ENCODE data around the gene HGF. TPM values are rescaled to one million over a fixed set of nuclear protein-coding genes. Genes with fewer than 3 reads are reported as not detected.

HGF gene
- total and polyA plus RNA-seq, 10 of the 15 experiments (the other 5 are each of a cell fraction or from before 2014, with no cell fraction given): 0.10 to 1.7 (median 0.99) TPM

- ChIA-PET CTCF (no interaction called here), SMC1A (ENCODE audit: uncharacterized antibody, unreplicated experiment) (interaction anchor here (1.2 kb wide), 1 partner anchor 11 kb away, joined by 3 read pairs; no protein-coding TSS in a partner anchor), POLR2A (no interaction called here), RAD21 (ENCODE audit: unreplicated experiment) (no interaction called here)
- WGBS (ENCODE audit: insufficient coverage, insufficient replicate concordance, low lambda C conversion rate, missing lambda C conversion rate): 8% methylated on average over 1 of the region's 1 CpG
- Histone ChIP-seq H3K9ac (ENCODE audit: control insufficient read depth, insufficient read depth, low read length) (no peak overlapping the region), H3K27me3 (replicated peaks in 1 of 2; ENCODE audit: control insufficient read depth in 2 of 2, insufficient read depth in 2 of 2, low read length in 1 of 2) (no peaks in the 10 kb centered on the region), H4K20me1 (ENCODE audit: control insufficient read depth, insufficient read depth) (no peaks in the 10 kb centered on the region), H3K9me3 (replicated peaks; ENCODE audit: control insufficient read depth, insufficient read depth, low read length) (peaks cover 3% of the 10 kb centered on the region; the same call in 2 of the 3 replicates), H3K79me2 (ENCODE audit: control insufficient read depth, insufficient read depth, low read length) (no peaks in the 10 kb centered on the region), H2AFZ (ENCODE audit: control insufficient read depth, low read depth, low read length) (no peak overlapping the region), H3K27ac (ENCODE audit: control insufficient read depth, insufficient read depth) (no peak overlapping the region), H3K36me3 (ENCODE audit: control insufficient read depth in 2 of 2, insufficient read depth in 2 of 2, low read length in 1 of 2) (no peaks in the 10 kb centered on the region), H3K4me1 (ENCODE audit: control insufficient read depth, insufficient read depth, low read length) (no peaks in the 10 kb centered on the region), H3K4me2 (ENCODE audit: control insufficient read depth, insufficient read depth) (no peak overlapping the region), H3K4me3 (no peak overlapping the region)
- ATAC-seq: no peak
- BruUV-seq (replicated peaks): no TSS peak
- in situ Hi-C loops (cut with MboI): no loop called here
- no peak for TF ChIP-seq ZSCAN29 (IDR thresholded peaks at IDR 0.05)
- no peak for TF ChIP-seq GATAD2B (conservative IDR thresholded peaks at IDR 0.05; ENCODE audit: low read depth)
- no peak for TF ChIP-seq CEBPB (IDR thresholded peaks at IDR 0.05; ENCODE audit: borderline replicate concordance in 1 of 2, low read depth in 2 of 2, low read length in 2 of 2)
- TF ChIP-seq HDAC6 (IDR thresholded peaks at IDR 0.05; ENCODE audit: unreplicated experiment): no peak
- TF ChIP-seq RUNX3 (IDR thresholded peaks at IDR 0.05; ENCODE audit: low read length): no peak
- TF ChIP-seq YBX1 (IDR thresholded peaks at IDR 0.05): no peak
- TF ChIP-seq FOS (IDR thresholded peaks at IDR 0.05; ENCODE audit: borderline replicate concordance, extremely low read depth, insufficient read length): no peak
- TF ChIP-seq POLR2A (IDR thresholded peaks at IDR 0.05; ENCODE audit: low read depth, low read length): no peak
- no peak for TF ChIP-seq POU2F2 (IDR thresholded peaks at IDR 0.05; ENCODE audit: borderline replicate concordance, low read depth, low read length)
- TF ChIP-seq ATF2 (IDR thresholded peaks at IDR 0.05; ENCODE audit: low read length): no peak
- TF ChIP-seq SREBF1 (IDR thresholded peaks at IDR 0.05; ENCODE audit: low read length): no peak
- no peak for TF ChIP-seq NR2C2 (IDR thresholded peaks at IDR 0.05; ENCODE audit: borderline replicate concordance, control insufficient read depth, insufficient read length, low read depth)
- no peak for TF ChIP-seq CREM (IDR thresholded peaks at IDR 0.05; ENCODE audit: low read depth)
- TF ChIP-seq ZNF207 (IDR thresholded peaks at IDR 0.05; ENCODE audit: borderline replicate concordance): no peak
- TF ChIP-seq YY1 (IDR thresholded peaks at IDR 0.05; ENCODE audit: low read depth, low read length): no peak
- TF ChIP-seq STAT3 (IDR thresholded peaks at IDR 0.05; ENCODE audit: low read depth, low read length): no peak
- TF ChIP-seq ETV6 (conservative IDR thresholded peaks at IDR 0.05 in 1 of 2, IDR thresholded peaks at IDR 0.05 in 1 of 2; ENCODE audit: borderline replicate concordance in 1 of 2, low read depth in 1 of 2): no peak
- TF ChIP-seq MYB (IDR thresholded peaks at IDR 0.05; ENCODE audit: borderline replicate concordance, low read depth, low read length): no peak
- no peak for TF ChIP-seq STAT1 (conservative IDR thresholded peaks at IDR 0.05)
- intact Hi-C loops (cut with micrococcal nuclease; ENCODE audit: unreplicated experiment): no loop called here
- no peak for FAIRE-seq
- DNase-seq (ENCODE audit: low read depth, low spot score): no peak
Observed at GRCh38 chr7:81652225-81652624, 117.6 kb downstream of the HGF start.

Measured in GM12878 (cell line).